Testis (tissue), 3 donors: ENCODE results near the gene MSLN. TPM values are rescaled to one million over a fixed set of nuclear protein-coding genes. Genes with fewer than 3 reads are reported as not detected.

Experiments
- DNase-seq: peaks from one replicate; pipeline ENCODE4 v3.0.0-alpha.2; 2019
- H3K27ac ChIP-seq, 2 donors: fragments of 200-600 bp; sonication (generic); one replicate each; pipeline ENCODE4 v1.5.1; 2019
- H3K27me3 ChIP-seq: fragments of 200-600 bp; sonication (generic); one replicate; pipeline ENCODE4 v1.5.1; 2019
- H3K36me3 ChIP-seq: fragments of 200-600 bp; sonication (generic); one replicate; pipeline ENCODE4 v1.5.1; 2017; ENCODE audit warnings: low read depth; ENCODE audit errors: missing control alignments
- H3K4me1 ChIP-seq: fragments of 200-600 bp; sonication (generic); one replicate; pipeline ENCODE4 v1.5.1; 2019
- H3K4me3 ChIP-seq, 2 donors: fragments of 200-600 bp; sonication (generic); one replicate each; pipeline ENCODE4 v1.5.1; 2017 to 2019
- H3K9me3 ChIP-seq: fragments of 200-600 bp; sonication (generic); one replicate; pipeline ENCODE4 v1.5.1; 2017
- POLR2A ChIP-seq: fragments of 450-650 bp; IDR thresholded peaks from one replicate; pipeline ENCODE4 v1.6.1; 2017; ENCODE audit warnings: antibody characterized with exemption, mild to moderate bottlenecking, moderate library complexity
- WGBS, 2 donors: methylation state at CpG; one replicate each; pipeline ENCODE4 v1.1.5; 2018; 5-methylcytosine and 5-hydroxymethylcytosine counted together
- intact Hi-C: fragments of 100-400 bp; cut with DNase I; formaldehyde crosslinking; loops from one replicate; pipeline ENCODE4 v1.15.1; 2023; ENCODE audit warnings: low total_unique reads
- polyA plus RNA-seq: library from polyadenylated mRNA; stranded (reverse); fragments of 350-450 nt; fragmentation: Illumina TruSeq; extraction: RNeasy Lipid Tissue Mini Kit (QIAGEN cat#74804); gene quantifications from one replicate; pipeline ENCODE4 v1.2.3, GENCODE V29; 2014; ENCODE audit warnings: low read depth, low replicate concordance; ENCODE audit not compliant: insufficient read depth
- total RNA-seq, 2 donors: library from RNA; depleted of rRNA; stranded (reverse); fragments of >200 nt; gene quantifications; one replicate each; pipeline ENCODE4 v1.2.3, GENCODE V29; 2016
- TF ChIP-seq, protein P1 (sequence below), 3 experiments: fragments of 450-650 bp in 2 of 3; fragments of 200-600 bp in 1 of 3; sonication (generic) in 1 of 3; IDR thresholded peaks; one replicate each; pipeline ENCODE4 v1.5.1; 2016 to 2019; ENCODE audit warnings: antibody characterized with exemption in 3 of 3, mild to moderate bottlenecking in 2 of 3, moderate library complexity in 1 of 3

MSLN gene
- total and polyA plus RNA-seq, 3 donors from 2014 or later, result 1.5 to 18.5 (median 2.8) TPM

DNA sequence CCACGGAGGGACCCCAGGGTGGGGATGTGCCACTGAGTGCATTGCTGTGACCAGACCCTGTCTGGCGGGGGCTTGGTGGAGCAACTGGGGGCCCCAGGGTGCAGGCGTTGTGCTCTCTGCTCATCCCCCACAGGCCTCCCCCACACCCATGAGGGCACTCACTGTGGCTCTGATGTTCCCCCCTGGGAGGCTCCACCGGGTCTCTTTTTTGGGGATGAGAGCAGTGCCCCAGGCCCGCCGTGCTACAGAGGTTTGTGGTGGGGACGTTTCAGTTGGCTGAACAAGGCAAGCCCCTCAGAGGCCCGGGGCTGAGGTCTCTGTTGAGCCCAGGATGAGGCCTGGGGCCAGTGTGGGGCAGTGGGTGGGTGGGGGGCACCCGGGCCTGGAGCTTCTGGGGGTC, 36.8 kb upstream of the MSLN start:
- H3K36me3 ChIP-seq, result no peaks in the 10 kb centered on the region
- no peaks in the 10 kb centered on the region for H3K27me3 ChIP-seq
- H3K4me3 ChIP-seq, result no peak overlapping the region
- H3K4me1 ChIP-seq, result peaks cover 29% of the 10 kb centered on the region
- intact Hi-C loops, result no loop called here
- no peak for DNase-seq
- no peaks in the 10 kb centered on the region for H3K9me3 ChIP-seq
- no peak overlapping the region for H3K27ac ChIP-seq
- WGBS, 2 donors, result 73 to 89% methylated on average over 3 to 9 of the region's 9 CpGs
- TF ChIP-seq POLR2A, result no peak

DNA sequence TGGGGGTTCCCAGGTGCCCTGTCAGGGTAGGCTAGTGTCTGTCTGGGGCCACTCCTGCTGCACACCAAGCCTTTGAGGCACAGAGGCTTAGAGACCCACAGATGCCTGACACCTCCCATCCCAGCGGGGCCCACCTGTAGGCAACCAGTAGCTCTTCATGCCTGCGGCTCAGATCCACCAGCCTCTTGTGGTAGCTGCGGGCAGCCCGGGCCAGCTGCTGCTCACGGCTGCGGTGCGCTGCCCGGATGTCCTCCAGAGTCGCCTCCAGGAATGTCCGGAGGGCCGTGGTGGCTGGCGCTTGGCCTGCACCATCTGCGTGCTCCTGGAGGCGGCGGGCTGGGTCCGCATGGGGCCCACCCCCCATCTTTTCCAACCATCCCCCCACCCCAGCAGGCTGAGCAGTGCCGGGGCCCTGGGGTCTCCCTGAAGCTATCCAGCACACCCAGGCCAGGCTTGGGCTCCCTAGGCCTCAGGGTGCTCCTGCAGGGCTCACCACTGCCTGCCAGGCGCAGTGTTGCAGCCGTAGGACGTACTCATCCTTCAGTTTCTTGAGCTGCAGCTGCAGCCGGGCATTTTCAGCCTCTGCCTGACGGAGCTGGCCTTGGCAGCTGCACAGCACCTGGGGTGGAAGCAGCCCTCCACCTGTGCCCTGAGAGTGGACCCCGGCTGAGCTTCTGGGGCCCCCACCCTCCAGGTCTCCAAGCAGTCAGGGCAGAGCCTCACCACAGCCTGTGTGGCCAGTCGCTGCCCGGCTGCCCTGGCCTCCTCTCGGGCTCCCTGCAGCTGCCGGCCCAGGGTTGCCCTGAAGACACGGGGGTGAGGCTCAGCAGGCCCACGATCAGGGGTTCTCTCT, 36.1 kb upstream of the MSLN start:
- no peak overlapping the region for H3K27ac ChIP-seq
- no peaks in the 10 kb centered on the region for H3K9me3 ChIP-seq
- peaks cover 29% of the 10 kb centered on the region for H3K4me1 ChIP-seq
- DNase-seq, result no peak
- no peak for TF ChIP-seq POLR2A
- TF ChIP-seq, protein P1, sequence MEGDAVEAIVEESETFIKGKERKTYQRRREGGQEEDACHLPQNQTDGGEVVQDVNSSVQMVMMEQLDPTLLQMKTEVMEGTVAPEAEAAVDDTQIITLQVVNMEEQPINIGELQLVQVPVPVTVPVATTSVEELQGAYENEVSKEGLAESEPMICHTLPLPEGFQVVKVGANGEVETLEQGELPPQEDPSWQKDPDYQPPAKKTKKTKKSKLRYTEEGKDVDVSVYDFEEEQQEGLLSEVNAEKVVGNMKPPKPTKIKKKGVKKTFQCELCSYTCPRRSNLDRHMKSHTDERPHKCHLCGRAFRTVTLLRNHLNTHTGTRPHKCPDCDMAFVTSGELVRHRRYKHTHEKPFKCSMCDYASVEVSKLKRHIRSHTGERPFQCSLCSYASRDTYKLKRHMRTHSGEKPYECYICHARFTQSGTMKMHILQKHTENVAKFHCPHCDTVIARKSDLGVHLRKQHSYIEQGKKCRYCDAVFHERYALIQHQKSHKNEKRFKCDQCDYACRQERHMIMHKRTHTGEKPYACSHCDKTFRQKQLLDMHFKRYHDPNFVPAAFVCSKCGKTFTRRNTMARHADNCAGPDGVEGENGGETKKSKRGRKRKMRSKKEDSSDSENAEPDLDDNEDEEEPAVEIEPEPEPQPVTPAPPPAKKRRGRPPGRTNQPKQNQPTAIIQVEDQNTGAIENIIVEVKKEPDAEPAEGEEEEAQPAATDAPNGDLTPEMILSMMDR (IDR thresholded peaks at IDR 0.05), result no peak
- intact Hi-C loops, result no loop called here
- H3K27me3 ChIP-seq, result no peaks in the 10 kb centered on the region
- no peak overlapping the region for H3K4me3 ChIP-seq
- no peaks in the 10 kb centered on the region for H3K36me3 ChIP-seq
- WGBS, 2 donors, result 72% methylated on average over 23 of the region's 29 CpGs; no CpG with 5 or more reads in 1 of the 2 donors

DNA sequence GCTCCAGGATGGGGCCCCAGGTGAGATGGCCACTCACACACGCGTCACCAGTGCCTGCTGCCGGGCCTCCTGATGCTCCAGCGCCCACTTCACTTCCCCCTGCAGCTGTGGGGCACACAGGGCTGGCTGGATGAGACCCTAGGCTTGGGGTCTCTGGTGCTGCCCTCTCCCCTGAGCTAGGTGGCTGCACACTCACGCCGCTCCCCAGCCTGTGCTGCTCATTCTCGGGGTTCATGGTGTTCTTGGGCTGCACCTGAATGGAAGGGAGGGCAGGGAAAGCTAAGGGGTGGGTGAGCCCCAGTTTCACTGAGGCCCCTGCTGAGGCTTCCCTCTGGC, 35.5 kb upstream of the MSLN start:
- DNase-seq, result no peak
- TF ChIP-seq, protein P1 (IDR thresholded peaks at IDR 0.05), result no peak
- no peak for TF ChIP-seq POLR2A
- H3K4me1 ChIP-seq, result peaks cover 25% of the 10 kb centered on the region
- no peaks in the 10 kb centered on the region for H3K36me3 ChIP-seq
- no peak overlapping the region for H3K27ac ChIP-seq
- no peaks in the 10 kb centered on the region for H3K27me3 ChIP-seq
- intact Hi-C loops, result no loop called here
- H3K9me3 ChIP-seq, result no peaks in the 10 kb centered on the region
- no peak overlapping the region for H3K4me3 ChIP-seq
- WGBS, 2 donors, result 69% methylated on average over 3 of the region's 7 CpGs; no CpG with 5 or more reads in 1 of the 2 donors

DNA sequence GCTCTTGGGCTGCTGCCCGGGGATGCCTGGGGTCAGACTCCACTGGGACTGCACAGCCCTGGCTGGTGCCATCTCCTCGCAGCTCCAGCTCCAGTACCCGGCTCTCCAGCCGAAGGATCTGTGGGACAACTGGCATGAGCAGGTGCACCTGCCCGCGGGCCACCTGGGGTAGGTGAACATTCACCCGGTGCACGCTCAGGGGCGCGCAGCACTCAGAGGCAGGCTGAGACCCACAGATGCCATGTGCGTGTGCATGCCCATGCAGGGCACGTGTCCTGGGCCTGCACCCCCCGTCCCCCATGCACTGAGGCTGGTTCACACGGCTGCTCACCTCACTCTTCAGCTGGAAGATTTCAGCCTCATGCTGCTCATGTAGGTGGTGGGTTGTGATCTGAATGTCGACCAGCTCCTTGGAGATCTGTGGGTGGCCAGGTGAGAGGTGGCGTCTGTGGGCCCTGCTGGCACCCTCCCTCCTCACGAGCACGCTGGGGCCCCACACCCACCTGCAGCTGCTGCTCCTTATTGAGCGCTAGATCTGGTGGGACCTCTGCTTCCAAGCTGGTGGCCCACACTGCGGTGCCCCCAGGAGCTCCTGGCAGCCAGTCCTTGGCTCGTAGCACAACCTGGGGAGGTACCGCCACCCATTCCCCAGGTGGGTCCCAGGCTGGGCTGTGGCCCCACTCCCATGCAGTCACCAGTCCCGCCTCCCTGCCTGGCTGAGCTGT, 34.9 kb upstream of the MSLN start:
- H3K4me3 ChIP-seq, result no peak overlapping the region
- 44 to 82% methylated on average over 5 to 23 of the region's 23 CpGs for WGBS, 2 donors
- DNase-seq, result no peak
- peaks cover 22% of the 10 kb centered on the region for H3K4me1 ChIP-seq
- no peaks in the 10 kb centered on the region for H3K9me3 ChIP-seq
- H3K36me3 ChIP-seq, result no peaks in the 10 kb centered on the region
- H3K27ac ChIP-seq, result no peak overlapping the region
- no peaks in the 10 kb centered on the region for H3K27me3 ChIP-seq
- intact Hi-C loops, result no loop called here
- TF ChIP-seq, protein P1 (IDR thresholded peaks at IDR 0.05), result no peak
- TF ChIP-seq POLR2A, result no peak

DNA sequence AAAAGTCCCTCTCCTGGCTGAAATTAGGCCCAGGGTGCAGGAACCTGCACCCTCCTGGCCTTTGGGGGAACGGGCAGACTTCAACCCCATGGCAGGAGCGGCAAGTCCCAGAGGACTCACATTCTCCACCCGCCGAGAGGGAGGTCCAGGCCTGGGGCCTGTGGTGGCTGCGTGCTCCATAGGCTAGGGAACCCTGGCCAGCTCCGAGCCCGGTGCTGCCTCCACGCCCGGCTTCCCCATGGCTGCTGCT, 34.4 kb upstream of the MSLN start:
- Histone ChIP-seq H3K4me3 (no peak overlapping the region), H3K4me1 (peaks cover 22% of the 10 kb centered on the region), H3K27me3 (no peaks in the 10 kb centered on the region), H3K27ac (no peak overlapping the region), H3K9me3 (no peaks in the 10 kb centered on the region), H3K36me3 (no peaks in the 10 kb centered on the region)
- DNase-seq, result no peak
- 20 to 23% methylated on average over 4 to 9 of the region's 9 CpGs for WGBS, 2 donors
- intact Hi-C loops, result no loop called here
- TF ChIP-seq, protein P1 (IDR thresholded peaks at IDR 0.05), result no peak
- no peak for TF ChIP-seq POLR2A
